HFF-Myc (cell line): ENCODE data around the gene ITIH6.
"Not testable (repeated sequence)": the region's sequence is repeated elsewhere in the genome, so short reads cannot be mapped to it uniquely, and the experiment has no call there.

Source experiments
- DNase-seq: peaks from one replicate; pipeline ENCODE4 v3.0.0-alpha.2; 2011; ENCODE audit warnings: low read depth; ENCODE audit errors: extremely low read depth
- H3K4me3 ChIP-seq: replicated peaks from 2 replicates; pipeline ENCODE4 v1.5.1; 2011; ENCODE audit warnings: low read depth, mild to moderate bottlenecking, control low read depth, low read length
- CTCF ChIP-seq: IDR thresholded peaks from 2 replicates; pipeline ENCODE4 v1.5.1; 2012; ENCODE audit warnings: mild to moderate bottlenecking, low read depth, low read length, control low read depth; ENCODE audit errors: missing control alignments

ITIH6 gene

GRCh38 chrX:54798137-54798536, at the start of gene ITIH6:
Gene ITIH6, minus strand, starts transcription at chrX:54798255. Its CDS starts 45 bp downstream, at chrX:54798210.
- no peak for TF ChIP-seq CTCF
- DNase-seq = no peak
- no peak within 1 kb of the TSS for H3K4me3 ChIP-seq

GRCh38 chrX:54847700-54848099, 49.6 kb upstream of the ITIH6 start:
- H3K4me3 ChIP-seq, DNase-seq: not testable (repeated sequence)

- H3K4me3 ChIP-seq = no peak overlapping the region
- DNase-seq = no peak
- TF ChIP-seq CTCF = no peak
These were observed 45.0 kb upstream of the ITIH6 start for GRCh38 chrX:54843050-54843449.

GRCh38 chrX:54842607-54843006, 44.6 kb upstream of the ITIH6 start:
- no peak for DNase-seq
- TF ChIP-seq CTCF = no peak
- no peak overlapping the region for H3K4me3 ChIP-seq

- DNase-seq, H3K4me3 ChIP-seq: not testable (repeated sequence)
These were observed 43.3 kb upstream of the ITIH6 start for GRCh38 chrX:54841184-54841874.

GRCh38 chrX:54838583-54838982, 40.5 kb upstream of the ITIH6 start:
- H3K4me3 ChIP-seq = no peak overlapping the region
- no peak for TF ChIP-seq CTCF
- DNase-seq = no peak

- no peak overlapping the region for H3K4me3 ChIP-seq
- no peak for TF ChIP-seq CTCF
- no peak for DNase-seq
These were observed 28.5 kb upstream of the ITIH6 start for GRCh38 chrX:54826598-54826997.
